Occipital lobe (tissue), 2 donors: Measurements from ENCODE around the gene DDX17. TPM values are rescaled to one million over a fixed set of nuclear protein-coding genes. Genes with fewer than 3 reads are reported as not detected.

Experiments used
- DNase-seq: peaks from one replicate; lab custom pipeline; 2025; lab: John Stamatoyannopoulos, UW
- total RNA-seq: library from RNA; depleted of rRNA; stranded (reverse); fragments of >200 nt; gene quantifications from one replicate; pipeline ENCODE4 v1.2.3, GENCODE V29; 2014

The DDX17 gene
- total RNA-seq, 1 donor from 2014 or later, result 646 TPM

GRCh38 chr22:38465673-38466490, 40.2 kb downstream of the DDX17 start:
- no peak for DNase-seq

GRCh38 chr22:38464992-38465672, 41.0 kb downstream of the DDX17 start:
- no peak for DNase-seq

- no peak for DNase-seq
Observed at GRCh38 chr22:38462960-38463784, 42.9 kb downstream of the DDX17 start.

- DNase-seq, result peak; percentile 79
Observed at GRCh38 chr22:38461414-38462081, 44.6 kb downstream of the DDX17 start.

GRCh38 chr22:38461057-38461413, 45.1 kb downstream of the DDX17 start:
- no peak for DNase-seq

- DNase-seq, result no peak
Observed at GRCh38 chr22:38460426-38460840, 45.7 kb downstream of the DDX17 start.

GRCh38 chr22:38456841-38457699, 49.0 kb downstream of the DDX17 start:
- DNase-seq, result no peak

- no peak for DNase-seq
Observed at GRCh38 chr22:38456272-38456835, 49.8 kb downstream of the DDX17 start.

- DNase-seq, result no peak
Observed at GRCh38 chr22:38455530-38456271, 50.4 kb downstream of the DDX17 start.

GRCh38 chr22:38455076-38455529, 51.0 kb downstream of the DDX17 start, which contains the start of gene KCNJ4:
Gene KCNJ4, minus strand, starts transcription at chr22:38455199. Its CDS starts 27,067 bp downstream, at chr22:38428132.
- no peak for DNase-seq

- no peak for DNase-seq
Observed at GRCh38 chr22:38454353-38455075, 51.6 kb downstream of the DDX17 start.

- DNase-seq, result no peak
Observed at GRCh38 chr22:38453996-38454352, 52.1 kb downstream of the DDX17 start.

GRCh38 chr22:38453066-38453672, 52.9 kb downstream of the DDX17 start:
- no peak for DNase-seq

- peak; percentile 60 for DNase-seq
Observed at GRCh38 chr22:38452373-38453065, 53.6 kb downstream of the DDX17 start.

- no peak for DNase-seq
Observed at GRCh38 chr22:38451864-38452263, 54.2 kb downstream of the DDX17 start.

GRCh38 chr22:38451404-38451803, 54.7 kb downstream of the DDX17 start:
- DNase-seq, result no peak

- DNase-seq, result no peak
Observed at GRCh38 chr22:38450234-38450797, 55.8 kb downstream of the DDX17 start.
